Amygdala (tissue), 56 donors: ENCODE data around the gene FAM228A.

ENCODE experiments used
- DNase-seq, 56 donors: peaks; one replicate each; lab custom pipeline; 2025; lab: John Stamatoyannopoulos, UW

FAM228A gene

GRCh38 chr2:24221343-24222050 is 46.6 kb downstream of the FAM228A start:
- DNase-seq: no peak

GRCh38 chr2:24222946-24223345 is 48.1 kb downstream of the FAM228A start:
- DNase-seq: no peak

- DNase-seq: no peak
These were observed 50.8 kb downstream of the FAM228A start for GRCh38 chr2:24225499-24226242.

GRCh38 chr2:24228470-24228869 is 53.6 kb downstream of the FAM228A start:
- DNase-seq: peak in 1 of 56 donors; percentile 11

- DNase-seq: peak in 39 of 56 donors; percentile 17 to 84 (median 57)
These were observed 56.6 kb downstream of the FAM228A start for GRCh38 chr2:24231461-24231881.

GRCh38 chr2:24233321-24233720 is 58.5 kb downstream of the FAM228A start:
- DNase-seq: no peak

- DNase-seq: no peak
These were observed 62.5 kb downstream of the FAM228A start for GRCh38 chr2:24237313-24237712.

GRCh38 chr2:24238158-24238557 is 63.3 kb downstream of the FAM228A start:
- DNase-seq: no peak

GRCh38 chr2:24239553-24239952 is 64.7 kb downstream of the FAM228A start:
- no peak for DNase-seq
